Liver (tissue), 2 donors: ENCODE data around the gene OR6A2.

Experiments used
- CTCF ChIP-seq: fragments of 150-350 bp; IDR thresholded peaks from 2 replicates; pipeline ENCODE4 v1.5.1; 2017; ENCODE audit warnings: improper control_type of control experiment, low read depth, low read length; ENCODE audit not compliant: missing input control
- REST ChIP-seq: IDR thresholded peaks from 2 replicates; pipeline ENCODE4 v1.6.1; 2016; ENCODE audit warnings: antibody characterized with exemption, mild to moderate bottlenecking
- donor health status: healthy.

- no peak for TF ChIP-seq CTCF
- TF ChIP-seq REST = no peak
Measured at GRCh38 chr11:6782720-6783119, 16.8 kb downstream of the OR6A2 start, which contains the start of gene OR2AG1.
